ENCODE results near the gene CFAP69.
"Not testable (repeated sequence)": the region's sequence is repeated elsewhere in the genome, so short reads cannot be mapped to it uniquely, and the experiment has no call there.

CFAP69 gene

GRCh38 chr7:90270431-90271178, 25.6 kb downstream of the CFAP69 start:
- DNase-seq (ENCODE audit: low read depth in 2 of 2): no peak

GRCh38 chr7:90271753-90272152, 26.8 kb downstream of the CFAP69 start:
- DNase-seq (ENCODE audit: low read depth in 2 of 2): no peak

- no peak for DNase-seq (ENCODE audit: low read depth in 2 of 2)
These were observed 27.3 kb downstream of the CFAP69 start for GRCh38 chr7:90272242-90272641.

GRCh38 chr7:90274161-90274560, 29.2 kb downstream of the CFAP69 start:
- DNase-seq (ENCODE audit: low read depth in 2 of 2): no peak

- DNase-seq (ENCODE audit: low read depth in 2 of 2): no peak
These were observed 31.2 kb downstream of the CFAP69 start for GRCh38 chr7:90276033-90276728.

GRCh38 chr7:90288154-90288553, 43.2 kb downstream of the CFAP69 start:
- DNase-seq (ENCODE audit: low read depth in 2 of 2): no peak

- DNase-seq (ENCODE audit: low read depth in 2 of 2): no peak
These were observed 45.5 kb downstream of the CFAP69 start for GRCh38 chr7:90290244-90291113.

GRCh38 chr7:90298145-90299038, 53.4 kb downstream of the CFAP69 start:
- no peak for DNase-seq (ENCODE audit: low read depth in 2 of 2)

- DNase-seq (ENCODE audit: low read depth in 2 of 2): no peak
These were observed 58.3 kb downstream of the CFAP69 start for GRCh38 chr7:90303241-90303640.

- no peak for DNase-seq (ENCODE audit: low read depth in 2 of 2)
These were observed 64.9 kb downstream of the CFAP69 start for GRCh38 chr7:90309872-90310271.

GRCh38 chr7:90311175-90311574, 66.2 kb downstream of the CFAP69 start:
- no peak for DNase-seq (ENCODE audit: low read depth in 2 of 2)

GRCh38 chr7:90312745-90313144, 67.8 kb downstream of the CFAP69 start:
- no peak for DNase-seq (ENCODE audit: low read depth in 2 of 2)

GRCh38 chr7:90313907-90314306, 68.9 kb downstream of the CFAP69 start:
- DNase-seq (ENCODE audit: low read depth in 2 of 2): no peak

GRCh38 chr7:90320014-90320413, 75.0 kb downstream of the CFAP69 start:
- DNase-seq (ENCODE audit: low read depth in 2 of 2): no peak

- DNase-seq (ENCODE audit: low read depth in 2 of 2): no peak
These were observed 75.4 kb downstream of the CFAP69 start for GRCh38 chr7:90320418-90320800.

- no peak for DNase-seq (ENCODE audit: low read depth in 2 of 2)
These were observed 76.0 kb downstream of the CFAP69 start, which contains the start of gene FAM237B for GRCh38 chr7:90320801-90321494. Gene FAM237B, minus strand, starts transcription at chr7:90321304. Its CDS starts 1,556 bp downstream, at chr7:90319748.

GRCh38 chr7:90322837-90323236, 77.9 kb downstream of the CFAP69 start:
- no peak for DNase-seq (ENCODE audit: low read depth in 2 of 2)

GRCh38 chr7:90326500-90326899, 81.5 kb downstream of the CFAP69 start:
- DNase-seq (ENCODE audit: low read depth in 2 of 2): no peak

GRCh38 chr7:90334193-90334843, 89.3 kb downstream of the CFAP69 start:
- no peak for DNase-seq (ENCODE audit: low read depth in 2 of 2)

- DNase-seq (ENCODE audit: low read depth in 2 of 2): not testable (repeated sequence)
These were observed 90.0 kb downstream of the CFAP69 start for GRCh38 chr7:90334926-90335325.
